Measurements from ENCODE around the gene PXDC1. TPM values are rescaled to one million over a fixed set of nuclear protein-coding genes. Genes with fewer than 3 reads are reported as not detected.

The PXDC1 gene
- total and polyA plus RNA-seq, 2 donors (not counting 3 experiments of a cell fraction or from before 2014, with no cell fraction given): 60.9 to 121 TPM

- Histone ChIP-seq H3K79me2 (ENCODE audit: control insufficient read depth, insufficient read depth, low read length) (no peaks in the 10 kb centered on the region), H3K9ac (replicated peaks; ENCODE audit: extremely low read depth, insufficient read depth, low read length) (no peak overlapping the region), H2AFZ (ENCODE audit: low read depth, low read length) (no peak overlapping the region), H4K20me1 (replicated peaks; ENCODE audit: control insufficient read depth, extremely low read depth, insufficient read depth, low read length) (no peaks in the 10 kb centered on the region), H3K4me3 (replicated peaks in 1 of 3; ENCODE audit: insufficient read depth in 1 of 3, low read depth in 1 of 3, low read length in 3 of 3) (no peak overlapping the region), H3K36me3 (ENCODE audit: control insufficient read depth in 2 of 2, extremely low read depth in 1 of 2, insufficient read depth in 2 of 2, low read length in 2 of 2) (no peaks in the 10 kb centered on the region), H3K27ac (ENCODE audit: insufficient read depth, low read depth, low read length) (no peak overlapping the region), H3K4me2 (ENCODE audit: insufficient read depth, low read length) (no peak overlapping the region), H3K27me3 (ENCODE audit: control insufficient read depth in 2 of 2, insufficient read depth in 2 of 2, low read length in 2 of 2) (peaks cover 0 to 1% of the 10 kb centered on the region in 2 experiments), H3K9me3 (replicated peaks; ENCODE audit: control insufficient read depth, insufficient read depth, low read length) (no peaks in the 10 kb centered on the region), H3K4me1 (ENCODE audit: control insufficient read depth, extremely low read depth, insufficient read depth, low read length) (no peaks in the 10 kb centered on the region), H3K9me1 (replicated peaks; ENCODE audit: control insufficient read depth, extremely low read depth, insufficient read depth, low read length) (no peaks in the 10 kb centered on the region)
- intact Hi-C loops (cut with micrococcal nuclease): no loop called here
- POLR2A ChIA-PET: interaction anchor here (0.7 kb wide), 1 partner anchor 245 kb away, joined by 3 read pairs; no protein-coding TSS in a partner anchor
- FAIRE-seq (no peak), DNase-seq (ENCODE audit: low read depth, low spot score) (no peak)
- dilution Hi-C loops (cut with MboI; ENCODE audit: extremely low pct_ligation_motif_present, low sequenced_read_pairs): no loop called here
- CTCF ChIA-PET: no interaction called here
- TF ChIP-seq POLR2A (IDR thresholded peaks at IDR 0.05; ENCODE audit: low read depth, low read length) (no peak), MYC (IDR thresholded peaks at IDR 0.05; ENCODE audit: low read depth, low read length) (no peak), MAX (IDR thresholded peaks at IDR 0.05; ENCODE audit: insufficient read depth, insufficient read length) (no peak), POLR2AphosphoS5 (IDR thresholded peaks at IDR 0.05; ENCODE audit: insufficient read depth, low read depth, low read length) (no peak), EZH2 (IDR thresholded peaks at IDR 0.05; ENCODE audit: borderline replicate concordance, low read depth, low read length, severe bottlenecking) (no peak), JUN (IDR thresholded peaks at IDR 0.05; ENCODE audit: borderline replicate concordance, insufficient read depth, insufficient read length, low read depth) (no peak), FOS (IDR thresholded peaks at IDR 0.05; ENCODE audit: borderline replicate concordance, insufficient read depth, low read length) (no peak), GATA2 (IDR thresholded peaks at IDR 0.05; ENCODE audit: insufficient read depth, insufficient read length, low read depth, low read length) (no peak)
- TF ChIP-seq, protein P1, sequence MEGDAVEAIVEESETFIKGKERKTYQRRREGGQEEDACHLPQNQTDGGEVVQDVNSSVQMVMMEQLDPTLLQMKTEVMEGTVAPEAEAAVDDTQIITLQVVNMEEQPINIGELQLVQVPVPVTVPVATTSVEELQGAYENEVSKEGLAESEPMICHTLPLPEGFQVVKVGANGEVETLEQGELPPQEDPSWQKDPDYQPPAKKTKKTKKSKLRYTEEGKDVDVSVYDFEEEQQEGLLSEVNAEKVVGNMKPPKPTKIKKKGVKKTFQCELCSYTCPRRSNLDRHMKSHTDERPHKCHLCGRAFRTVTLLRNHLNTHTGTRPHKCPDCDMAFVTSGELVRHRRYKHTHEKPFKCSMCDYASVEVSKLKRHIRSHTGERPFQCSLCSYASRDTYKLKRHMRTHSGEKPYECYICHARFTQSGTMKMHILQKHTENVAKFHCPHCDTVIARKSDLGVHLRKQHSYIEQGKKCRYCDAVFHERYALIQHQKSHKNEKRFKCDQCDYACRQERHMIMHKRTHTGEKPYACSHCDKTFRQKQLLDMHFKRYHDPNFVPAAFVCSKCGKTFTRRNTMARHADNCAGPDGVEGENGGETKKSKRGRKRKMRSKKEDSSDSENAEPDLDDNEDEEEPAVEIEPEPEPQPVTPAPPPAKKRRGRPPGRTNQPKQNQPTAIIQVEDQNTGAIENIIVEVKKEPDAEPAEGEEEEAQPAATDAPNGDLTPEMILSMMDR (IDR thresholded peaks at IDR 0.05; ENCODE audit: extremely low read depth in 1 of 2, insufficient read depth in 1 of 2, low read depth in 1 of 2, low read length in 2 of 2): no peak
- no TSS peak for BruUV-seq (replicated peaks)
Observed at GRCh38 chr6:3698021-3698420, 53.5 kb downstream of the PXDC1 start.

All from endothelial cell of umbilical vein (primary cell).